ENCODE measurements around the gene BIRC2.
A peak's percentile ranks its signal among the peaks of the same experiment; 100 is the strongest.

BIRC2 gene

GRCh38 chr11:102343809-102344208 is 3.2 kb upstream of the BIRC2 start:
- 0 out of 2 replicates have a peak, but pooled peaks cover 3% of the 10 kb centered on the region for H3K36me3 ChIP-seq
- H3K27ac ChIP-seq: no peak overlapping the region
- H3K9me3 ChIP-seq (ENCODE audit: severe bottlenecking): no peaks in the 10 kb centered on the region
- no peak overlapping the region for H3K4me3 ChIP-seq (ENCODE audit: low read depth, low read length)
- H3K27me3 ChIP-seq (ENCODE audit: insufficient read depth, low read depth, severe bottlenecking): no peaks in the 10 kb centered on the region
- TF ChIP-seq CTCF (IDR thresholded peaks at IDR 0.05; ENCODE audit: low read depth, low read length): no peak
- no peak for DNase-seq

- DNase-seq: no peak
- Histone ChIP-seq H3K36me3 (peaks cover 5% of the 10 kb centered on the region), H3K4me3 (ENCODE audit: low read depth, low read length) (no peak overlapping the region), H3K27me3 (ENCODE audit: insufficient read depth, low read depth, severe bottlenecking) (no peaks in the 10 kb centered on the region), H3K9me3 (ENCODE audit: severe bottlenecking) (no peaks in the 10 kb centered on the region), H3K27ac (no peak overlapping the region)
- TF ChIP-seq CTCF (IDR thresholded peaks at IDR 0.05; ENCODE audit: low read depth, low read length): no peak
Measured at GRCh38 chr11:102345904-102346303, 1.1 kb upstream of the BIRC2 start.

- Histone ChIP-seq H3K27ac (peak overlapping the region; percentile 91), H3K9me3 (ENCODE audit: severe bottlenecking) (no peaks in the 10 kb centered on the region), H3K36me3 (peaks cover 9% of the 10 kb centered on the region), H3K4me3 (ENCODE audit: low read depth, low read length) (peak overlapping the region; percentile 61), H3K27me3 (ENCODE audit: insufficient read depth, low read depth, severe bottlenecking) (no peaks in the 10 kb centered on the region)
- DNase-seq: no peak
- TF ChIP-seq CTCF (IDR thresholded peaks at IDR 0.05; ENCODE audit: low read depth, low read length): no peak
Measured at GRCh38 chr11:102346456-102346747, 612 bp upstream of the BIRC2 start.

GRCh38 chr11:102347462-102348370 is 702 bp downstream of the BIRC2 start:
- Histone ChIP-seq H3K4me3 (ENCODE audit: low read depth, low read length) (peak overlapping the region; percentile 61), H3K36me3 (peaks cover 9% of the 10 kb centered on the region), H3K9me3 (ENCODE audit: severe bottlenecking) (no peaks in the 10 kb centered on the region), H3K27ac (peak overlapping the region; percentile 91), H3K27me3 (ENCODE audit: insufficient read depth, low read depth, severe bottlenecking) (no peaks in the 10 kb centered on the region)
- TF ChIP-seq CTCF (IDR thresholded peaks at IDR 0.05; ENCODE audit: low read depth, low read length): no peak
- DNase-seq: no peak

GRCh38 chr11:102357116-102357515 is 10.1 kb downstream of the BIRC2 start:
- H3K4me3 ChIP-seq (ENCODE audit: low read depth, low read length): no peak overlapping the region
- no peaks in the 10 kb centered on the region for H3K27me3 ChIP-seq (ENCODE audit: insufficient read depth, low read depth, severe bottlenecking)
- DNase-seq: no peak
- peaks cover 3% of the 10 kb centered on the region; the same call in 1 of the 2 replicates for H3K36me3 ChIP-seq
- no peaks in the 10 kb centered on the region for H3K9me3 ChIP-seq (ENCODE audit: severe bottlenecking)
- no peak overlapping the region for H3K27ac ChIP-seq
- TF ChIP-seq CTCF (IDR thresholded peaks at IDR 0.05; ENCODE audit: low read depth, low read length): no peak

GRCh38 chr11:102359372-102359771 is 12.4 kb downstream of the BIRC2 start:
- no peaks in the 10 kb centered on the region for H3K27me3 ChIP-seq (ENCODE audit: insufficient read depth, low read depth, severe bottlenecking)
- TF ChIP-seq CTCF (IDR thresholded peaks at IDR 0.05; ENCODE audit: low read depth, low read length): no peak
- H3K9me3 ChIP-seq (ENCODE audit: severe bottlenecking): no peaks in the 10 kb centered on the region
- no peak overlapping the region for H3K27ac ChIP-seq
- no peak overlapping the region for H3K4me3 ChIP-seq (ENCODE audit: low read depth, low read length)
- DNase-seq: no peak
- H3K36me3 ChIP-seq: peaks cover 9% of the 10 kb centered on the region
